GM18505 (cell line): ENCODE data around the gene CALCOCO1.

Experiments used
- ATAC-seq: cut with Tn5 transposase; IDR thresholded peaks from one replicate; pipeline ENCODE4 v1.9.1; 2021; ENCODE audit not compliant: unreplicated experiment
- POLR2A ChIP-seq: IDR thresholded peaks from 4 replicates; pipeline ENCODE4 v1.6.1; 2011; ENCODE audit warnings: borderline replicate concordance; ENCODE audit not compliant: insufficient read depth, insufficient read length; ENCODE audit errors: extremely low read depth

The CALCOCO1 gene

GRCh38 chr12:53674977-53675700 lies 52.1 kb downstream of the CALCOCO1 start:
- TF ChIP-seq POLR2A = no peak
- no peak for ATAC-seq

GRCh38 chr12:53670971-53671370 lies 56.3 kb downstream of the CALCOCO1 start:
- TF ChIP-seq POLR2A = no peak

GRCh38 chr12:53670308-53670707 lies 56.9 kb downstream of the CALCOCO1 start:
- no peak for TF ChIP-seq POLR2A
- ATAC-seq = no peak

More at GRCh38 chr12:53670971-53671370, 56.3 kb downstream of the CALCOCO1 start:
- ATAC-seq = no peak

- TF ChIP-seq POLR2A = no peak
- no peak for ATAC-seq
Measured at GRCh38 chr12:53667080-53667479, 60.2 kb downstream of the CALCOCO1 start.

- ATAC-seq = no peak
- no peak for TF ChIP-seq POLR2A
Measured at GRCh38 chr12:53664936-53665335, 62.3 kb downstream of the CALCOCO1 start.

GRCh38 chr12:53664191-53664590 lies 63.1 kb downstream of the CALCOCO1 start:
- TF ChIP-seq POLR2A = no peak
- no peak for ATAC-seq

GRCh38 chr12:53660041-53660440 lies 67.2 kb downstream of the CALCOCO1 start:
- ATAC-seq = no peak
- no peak for TF ChIP-seq POLR2A

GRCh38 chr12:53659571-53659981 lies 67.7 kb downstream of the CALCOCO1 start:
- no peak for ATAC-seq
- no peak for TF ChIP-seq POLR2A

GRCh38 chr12:53659011-53659551 lies 68.2 kb downstream of the CALCOCO1 start:
- ATAC-seq = no peak
- TF ChIP-seq POLR2A = no peak
